AG09309 (cell line): ENCODE measurements around the gene DDX24.

Experiments used
- DNase-seq: peaks from one replicate; pipeline ENCODE4 v3.0.0-alpha.2; 2010; ENCODE audit warnings: low read depth
- H3K4me3 ChIP-seq: 2 replicates; pipeline ENCODE4 v1.5.1; 2011; ENCODE audit warnings: mild to moderate bottlenecking, low read depth, low read length, moderate library complexity; ENCODE audit not compliant: control insufficient read depth
- TF ChIP-seq, protein P1 (sequence below): IDR thresholded peaks from 2 replicates; pipeline ENCODE4 v1.5.1; 2011; ENCODE audit warnings: mild to moderate bottlenecking, low read depth, low read length, inconsistent platforms; ENCODE audit not compliant: insufficient read depth, control insufficient read depth; ENCODE audit errors: missing control alignments

DDX24 gene

DNA sequence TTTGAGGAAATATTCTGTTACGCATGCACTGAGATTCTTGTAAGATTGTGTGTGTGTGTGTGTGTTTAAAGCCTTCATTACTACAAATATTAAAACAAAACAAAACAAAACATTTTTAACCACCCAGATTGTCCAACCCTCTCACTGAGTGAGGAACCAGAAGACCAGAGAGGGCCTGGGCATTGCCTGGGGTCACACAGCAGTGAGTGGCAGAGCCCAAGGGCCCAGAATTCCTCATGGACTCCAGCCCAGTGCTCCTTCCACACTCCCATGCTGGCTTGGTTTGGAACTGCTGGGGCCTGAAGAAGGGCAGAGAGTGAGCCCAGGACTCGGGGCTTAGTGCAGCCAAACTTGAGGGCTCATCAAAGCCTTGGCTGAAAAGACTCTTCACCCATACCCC, 56.5 kb downstream of the DDX24 start:
- DNase-seq: no peak
- no peak overlapping the region for H3K4me3 ChIP-seq
- TF ChIP-seq, protein P1, sequence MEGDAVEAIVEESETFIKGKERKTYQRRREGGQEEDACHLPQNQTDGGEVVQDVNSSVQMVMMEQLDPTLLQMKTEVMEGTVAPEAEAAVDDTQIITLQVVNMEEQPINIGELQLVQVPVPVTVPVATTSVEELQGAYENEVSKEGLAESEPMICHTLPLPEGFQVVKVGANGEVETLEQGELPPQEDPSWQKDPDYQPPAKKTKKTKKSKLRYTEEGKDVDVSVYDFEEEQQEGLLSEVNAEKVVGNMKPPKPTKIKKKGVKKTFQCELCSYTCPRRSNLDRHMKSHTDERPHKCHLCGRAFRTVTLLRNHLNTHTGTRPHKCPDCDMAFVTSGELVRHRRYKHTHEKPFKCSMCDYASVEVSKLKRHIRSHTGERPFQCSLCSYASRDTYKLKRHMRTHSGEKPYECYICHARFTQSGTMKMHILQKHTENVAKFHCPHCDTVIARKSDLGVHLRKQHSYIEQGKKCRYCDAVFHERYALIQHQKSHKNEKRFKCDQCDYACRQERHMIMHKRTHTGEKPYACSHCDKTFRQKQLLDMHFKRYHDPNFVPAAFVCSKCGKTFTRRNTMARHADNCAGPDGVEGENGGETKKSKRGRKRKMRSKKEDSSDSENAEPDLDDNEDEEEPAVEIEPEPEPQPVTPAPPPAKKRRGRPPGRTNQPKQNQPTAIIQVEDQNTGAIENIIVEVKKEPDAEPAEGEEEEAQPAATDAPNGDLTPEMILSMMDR: no peak

- no peak overlapping the region for H3K4me3 ChIP-seq
- DNase-seq: no peak
- TF ChIP-seq, protein P1: no peak
These were observed 58.2 kb downstream of the DDX24 start for GRCh38 chr14:94022532-94023411.

DNA sequence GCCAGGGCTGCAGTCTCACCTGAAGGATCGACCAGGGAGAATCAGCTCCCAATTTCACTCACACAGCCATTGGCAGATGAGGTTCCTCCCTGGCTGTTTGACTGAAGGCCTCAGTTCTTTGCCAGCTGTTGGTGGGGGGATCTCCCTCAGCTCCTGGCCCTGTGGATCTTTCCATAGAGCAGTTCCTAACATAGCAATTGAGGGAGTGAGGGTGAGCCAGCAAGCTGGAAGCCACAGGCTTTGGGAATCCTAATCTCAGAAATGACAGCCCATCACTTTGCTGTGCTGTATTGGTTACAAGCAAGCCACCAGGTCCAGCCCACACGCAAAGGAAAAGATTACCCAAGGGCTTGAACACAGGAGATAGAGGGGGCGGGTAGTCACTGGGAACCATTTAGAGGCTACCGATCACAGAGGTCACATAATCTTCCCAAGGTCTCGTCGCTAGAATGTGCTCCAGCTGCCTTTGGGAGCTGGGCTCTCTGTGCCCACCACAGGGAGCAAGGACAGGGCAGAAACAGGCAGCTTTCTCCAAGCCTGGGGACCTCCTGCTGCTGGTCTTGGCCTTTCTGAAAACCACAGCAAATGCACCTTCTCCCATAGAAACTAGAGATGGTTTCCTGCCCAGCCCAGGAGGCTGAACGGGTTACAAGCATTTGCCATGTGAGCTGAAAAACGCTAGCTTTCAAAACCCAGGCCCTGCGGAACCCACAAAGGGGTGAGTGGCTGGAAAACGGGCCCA, 59.4 kb downstream of the DDX24 start:
- TF ChIP-seq, protein P1: no peak
- no peak for DNase-seq
- H3K4me3 ChIP-seq: no peak overlapping the region

DNA sequence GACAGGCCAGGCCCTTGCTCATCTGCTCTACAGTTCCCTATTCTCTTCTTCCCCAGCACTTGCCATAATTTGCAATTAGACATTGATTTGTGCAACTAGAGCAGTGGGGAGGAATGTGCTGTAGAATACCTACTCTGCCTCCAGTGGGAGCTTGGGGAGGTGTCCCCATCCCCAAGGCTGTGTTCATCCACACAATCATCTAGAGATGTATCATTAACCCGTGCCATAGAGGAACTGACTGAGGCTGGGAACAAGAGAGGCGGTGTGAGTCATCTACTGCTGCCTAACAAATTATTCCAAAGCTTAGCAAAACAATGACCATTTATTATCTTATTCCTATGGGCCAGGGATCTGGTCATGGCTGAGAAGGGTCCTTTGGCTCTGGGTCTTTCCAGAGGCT, 60.0 kb downstream of the DDX24 start:
- no peak for DNase-seq
- H3K4me3 ChIP-seq: no peak overlapping the region
- TF ChIP-seq, protein P1: no peak

DNA sequence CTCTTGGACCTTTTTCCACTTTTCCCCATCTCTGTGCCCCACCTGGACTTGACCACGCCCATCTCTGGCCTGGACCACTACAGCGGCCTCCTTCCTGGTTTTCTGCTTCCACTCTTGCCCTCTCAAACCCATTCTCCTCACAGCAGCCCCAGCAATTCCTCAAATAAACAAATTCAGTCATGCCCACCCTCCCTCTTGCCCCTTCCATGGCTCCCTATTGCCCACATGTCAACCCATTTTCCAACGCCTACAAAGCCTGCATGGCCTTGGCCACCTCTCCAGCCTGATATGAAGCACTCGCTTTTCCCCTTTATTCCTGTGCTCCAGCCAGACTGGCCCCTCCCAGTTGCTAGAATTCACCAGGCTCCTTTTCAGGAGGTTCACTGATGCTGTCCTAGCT, 60.7 kb downstream of the DDX24 start:
- TF ChIP-seq, protein P1: no peak
- no peak overlapping the region for H3K4me3 ChIP-seq
- DNase-seq: no peak

GRCh38 chr14:94019329-94019728, 61.7 kb downstream of the DDX24 start:
- TF ChIP-seq, protein P1: no peak
- no peak overlapping the region for H3K4me3 ChIP-seq
- no peak for DNase-seq
